ENCODE measurements around the gene CCNJL.

Gene CCNJL

GRCh38 chr5:160207061-160207460, 105.3 kb downstream of the CCNJL start:
- TF ChIP-seq, protein P1, sequence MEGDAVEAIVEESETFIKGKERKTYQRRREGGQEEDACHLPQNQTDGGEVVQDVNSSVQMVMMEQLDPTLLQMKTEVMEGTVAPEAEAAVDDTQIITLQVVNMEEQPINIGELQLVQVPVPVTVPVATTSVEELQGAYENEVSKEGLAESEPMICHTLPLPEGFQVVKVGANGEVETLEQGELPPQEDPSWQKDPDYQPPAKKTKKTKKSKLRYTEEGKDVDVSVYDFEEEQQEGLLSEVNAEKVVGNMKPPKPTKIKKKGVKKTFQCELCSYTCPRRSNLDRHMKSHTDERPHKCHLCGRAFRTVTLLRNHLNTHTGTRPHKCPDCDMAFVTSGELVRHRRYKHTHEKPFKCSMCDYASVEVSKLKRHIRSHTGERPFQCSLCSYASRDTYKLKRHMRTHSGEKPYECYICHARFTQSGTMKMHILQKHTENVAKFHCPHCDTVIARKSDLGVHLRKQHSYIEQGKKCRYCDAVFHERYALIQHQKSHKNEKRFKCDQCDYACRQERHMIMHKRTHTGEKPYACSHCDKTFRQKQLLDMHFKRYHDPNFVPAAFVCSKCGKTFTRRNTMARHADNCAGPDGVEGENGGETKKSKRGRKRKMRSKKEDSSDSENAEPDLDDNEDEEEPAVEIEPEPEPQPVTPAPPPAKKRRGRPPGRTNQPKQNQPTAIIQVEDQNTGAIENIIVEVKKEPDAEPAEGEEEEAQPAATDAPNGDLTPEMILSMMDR (IDR thresholded peaks at IDR 0.05; ENCODE audit: low read depth, low read length): no peak
- no peak for DNase-seq (ENCODE audit: extremely low read depth, low read depth)
